WTC11 (cell line): Measurements from ENCODE around the gene PLD5. TPM values are rescaled to one million over a fixed set of nuclear protein-coding genes. Genes with fewer than 3 reads are reported as not detected.

Experiments used
- ATF1 ChIP-seq: sonication (generic); formaldehyde crosslinking; IDR thresholded peaks from 2 replicates; pipeline ENCODE4 v1.8.1; 2023; ENCODE audit warnings: mild to moderate bottlenecking, moderate library complexity, missing genetic modification reagents
- NFYB ChIP-seq: sonication (generic); formaldehyde crosslinking; conservative IDR thresholded peaks from 2 replicates; pipeline ENCODE4 v1.8.0; 2022; ENCODE audit warnings: low read depth, missing genetic modification reagents
- NR1H2 ChIP-seq: sonication (generic); formaldehyde crosslinking; IDR thresholded peaks from 2 replicates; pipeline ENCODE4 v1.9.0; 2021; ENCODE audit warnings: mild to moderate bottlenecking, moderate library complexity, missing genetic modification reagents
- NR3C1 ChIP-seq: sonication (generic); formaldehyde crosslinking; conservative IDR thresholded peaks from 2 replicates; pipeline ENCODE4 v1.8.1; 2023; ENCODE audit warnings: low read depth, mild to moderate bottlenecking, missing genetic modification reagents
- RELA ChIP-seq: sonication (generic); formaldehyde crosslinking; IDR thresholded peaks from 2 replicates; pipeline ENCODE4 v1.8.1; 2022; ENCODE audit warnings: missing genetic modification reagents, mild to moderate bottlenecking, borderline replicate concordance
- ZNF423 ChIP-seq: fragments of 250-450 bp; sonication (Bioruptor Pico); IDR thresholded peaks from 2 replicates; pipeline ENCODE4 v2.1.2; 2022; ENCODE audit warnings: mild to moderate bottlenecking, moderate library complexity
- total RNA-seq: library from RNA; stranded (reverse); gene quantifications from 3 replicates; pipeline ENCODE4 v1.2.3, GENCODE V29; 2021
- TF ChIP-seq, protein P1 (sequence below): fragments of 250-450 bp; sonication (Bioruptor Pico); IDR thresholded peaks from 2 replicates; pipeline ENCODE4 v1.9.0; 2021; ENCODE audit warnings: mild to moderate bottlenecking
- TF ChIP-seq, protein P2 (sequence below): sonication (generic); formaldehyde crosslinking; IDR thresholded peaks from 2 replicates; pipeline ENCODE4 v1.8.1; 2022; ENCODE audit warnings: mild to moderate bottlenecking, moderate library complexity, missing genetic modification reagents
- TF ChIP-seq, protein P3 (sequence below): fragments of 250-450 bp; sonication (Bioruptor Pico); IDR thresholded peaks from 2 replicates; pipeline ENCODE4 v1.9.0; 2021; ENCODE audit warnings: mild to moderate bottlenecking, borderline replicate concordance
- TF ChIP-seq, protein P4 (sequence below): sonication (generic); formaldehyde crosslinking; IDR thresholded peaks from 2 replicates; pipeline ENCODE4 v1.8.0; 2022; ENCODE audit warnings: mild to moderate bottlenecking, missing genetic modification reagents
- TF ChIP-seq, protein P5 (sequence below): sonication (generic); formaldehyde crosslinking; IDR thresholded peaks from 2 replicates; pipeline ENCODE4 v1.8.1; 2023; ENCODE audit warnings: mild to moderate bottlenecking, missing genetic modification reagents
- TF ChIP-seq, protein P6 (sequence below): sonication (generic); formaldehyde crosslinking; IDR thresholded peaks from 2 replicates; pipeline ENCODE4 v1.8.1; 2023; ENCODE audit warnings: mild to moderate bottlenecking, missing genetic modification reagents, borderline replicate concordance

Gene PLD5
- total RNA-seq, 1 experiment from 2014 or later, result 6.4 TPM

DNA sequence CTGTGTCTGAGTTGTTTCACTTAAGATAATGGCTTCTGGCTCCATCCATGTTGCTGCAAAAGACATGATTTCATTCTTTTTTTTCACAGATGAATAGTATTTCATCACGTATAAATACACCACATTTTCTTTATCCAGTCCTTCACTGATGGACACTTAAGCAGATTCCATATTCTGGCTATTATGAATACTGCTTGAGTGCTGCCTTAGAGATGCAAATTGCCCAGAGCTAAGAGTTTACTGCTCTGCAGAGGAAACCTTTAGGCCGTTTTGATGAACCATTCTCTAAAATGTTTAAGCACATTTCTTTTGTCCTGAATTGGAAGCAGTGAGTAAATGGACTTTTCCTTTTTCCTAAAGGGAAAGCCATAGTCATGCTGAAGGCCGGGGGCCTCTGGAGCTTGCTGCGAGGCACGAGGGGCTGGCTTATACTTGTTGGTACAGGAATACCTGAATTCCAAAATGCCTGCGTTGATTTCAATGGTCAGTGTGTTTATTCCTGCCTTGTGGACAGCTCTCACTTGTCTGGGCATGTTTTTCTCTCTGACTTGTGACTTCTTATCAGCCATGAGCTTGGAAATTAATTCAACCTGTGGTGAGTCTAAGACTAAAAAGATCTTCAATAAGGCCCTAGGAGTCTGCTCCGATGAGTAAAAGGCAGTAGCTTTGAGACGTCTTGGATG lies 324.6 kb downstream of the PLD5 start (continued):
- TF ChIP-seq, protein P1, sequence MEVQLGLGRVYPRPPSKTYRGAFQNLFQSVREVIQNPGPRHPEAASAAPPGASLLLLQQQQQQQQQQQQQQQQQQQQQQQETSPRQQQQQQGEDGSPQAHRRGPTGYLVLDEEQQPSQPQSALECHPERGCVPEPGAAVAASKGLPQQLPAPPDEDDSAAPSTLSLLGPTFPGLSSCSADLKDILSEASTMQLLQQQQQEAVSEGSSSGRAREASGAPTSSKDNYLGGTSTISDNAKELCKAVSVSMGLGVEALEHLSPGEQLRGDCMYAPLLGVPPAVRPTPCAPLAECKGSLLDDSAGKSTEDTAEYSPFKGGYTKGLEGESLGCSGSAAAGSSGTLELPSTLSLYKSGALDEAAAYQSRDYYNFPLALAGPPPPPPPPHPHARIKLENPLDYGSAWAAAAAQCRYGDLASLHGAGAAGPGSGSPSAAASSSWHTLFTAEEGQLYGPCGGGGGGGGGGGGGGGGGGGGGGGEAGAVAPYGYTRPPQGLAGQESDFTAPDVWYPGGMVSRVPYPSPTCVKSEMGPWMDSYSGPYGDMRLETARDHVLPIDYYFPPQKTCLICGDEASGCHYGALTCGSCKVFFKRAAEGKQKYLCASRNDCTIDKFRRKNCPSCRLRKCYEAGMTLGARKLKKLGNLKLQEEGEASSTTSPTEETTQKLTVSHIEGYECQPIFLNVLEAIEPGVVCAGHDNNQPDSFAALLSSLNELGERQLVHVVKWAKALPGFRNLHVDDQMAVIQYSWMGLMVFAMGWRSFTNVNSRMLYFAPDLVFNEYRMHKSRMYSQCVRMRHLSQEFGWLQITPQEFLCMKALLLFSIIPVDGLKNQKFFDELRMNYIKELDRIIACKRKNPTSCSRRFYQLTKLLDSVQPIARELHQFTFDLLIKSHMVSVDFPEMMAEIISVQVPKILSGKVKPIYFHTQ, result no peak
- TF ChIP-seq, protein P2, sequence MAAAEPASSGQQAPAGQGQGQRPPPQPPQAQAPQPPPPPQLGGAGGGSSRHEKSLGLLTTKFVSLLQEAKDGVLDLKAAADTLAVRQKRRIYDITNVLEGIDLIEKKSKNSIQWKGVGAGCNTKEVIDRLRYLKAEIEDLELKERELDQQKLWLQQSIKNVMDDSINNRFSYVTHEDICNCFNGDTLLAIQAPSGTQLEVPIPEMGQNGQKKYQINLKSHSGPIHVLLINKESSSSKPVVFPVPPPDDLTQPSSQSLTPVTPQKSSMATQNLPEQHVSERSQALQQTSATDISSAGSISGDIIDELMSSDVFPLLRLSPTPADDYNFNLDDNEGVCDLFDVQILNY (CRISPR knock-in tag), result no peak
- TF ChIP-seq, protein P3, sequence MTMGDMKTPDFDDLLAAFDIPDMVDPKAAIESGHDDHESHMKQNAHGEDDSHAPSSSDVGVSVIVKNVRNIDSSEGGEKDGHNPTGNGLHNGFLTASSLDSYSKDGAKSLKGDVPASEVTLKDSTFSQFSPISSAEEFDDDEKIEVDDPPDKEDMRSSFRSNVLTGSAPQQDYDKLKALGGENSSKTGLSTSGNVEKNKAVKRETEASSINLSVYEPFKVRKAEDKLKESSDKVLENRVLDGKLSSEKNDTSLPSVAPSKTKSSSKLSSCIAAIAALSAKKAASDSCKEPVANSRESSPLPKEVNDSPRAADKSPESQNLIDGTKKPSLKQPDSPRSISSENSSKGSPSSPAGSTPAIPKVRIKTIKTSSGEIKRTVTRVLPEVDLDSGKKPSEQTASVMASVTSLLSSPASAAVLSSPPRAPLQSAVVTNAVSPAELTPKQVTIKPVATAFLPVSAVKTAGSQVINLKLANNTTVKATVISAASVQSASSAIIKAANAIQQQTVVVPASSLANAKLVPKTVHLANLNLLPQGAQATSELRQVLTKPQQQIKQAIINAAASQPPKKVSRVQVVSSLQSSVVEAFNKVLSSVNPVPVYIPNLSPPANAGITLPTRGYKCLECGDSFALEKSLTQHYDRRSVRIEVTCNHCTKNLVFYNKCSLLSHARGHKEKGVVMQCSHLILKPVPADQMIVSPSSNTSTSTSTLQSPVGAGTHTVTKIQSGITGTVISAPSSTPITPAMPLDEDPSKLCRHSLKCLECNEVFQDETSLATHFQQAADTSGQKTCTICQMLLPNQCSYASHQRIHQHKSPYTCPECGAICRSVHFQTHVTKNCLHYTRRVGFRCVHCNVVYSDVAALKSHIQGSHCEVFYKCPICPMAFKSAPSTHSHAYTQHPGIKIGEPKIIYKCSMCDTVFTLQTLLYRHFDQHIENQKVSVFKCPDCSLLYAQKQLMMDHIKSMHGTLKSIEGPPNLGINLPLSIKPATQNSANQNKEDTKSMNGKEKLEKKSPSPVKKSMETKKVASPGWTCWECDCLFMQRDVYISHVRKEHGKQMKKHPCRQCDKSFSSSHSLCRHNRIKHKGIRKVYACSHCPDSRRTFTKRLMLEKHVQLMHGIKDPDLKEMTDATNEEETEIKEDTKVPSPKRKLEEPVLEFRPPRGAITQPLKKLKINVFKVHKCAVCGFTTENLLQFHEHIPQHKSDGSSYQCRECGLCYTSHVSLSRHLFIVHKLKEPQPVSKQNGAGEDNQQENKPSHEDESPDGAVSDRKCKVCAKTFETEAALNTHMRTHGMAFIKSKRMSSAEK (CRISPR knock-in tag), result no peak
- TF ChIP-seq NR1H2 (CRISPR knock-in tag) (no peak), NR3C1 (no peak), ATF1 (no peak), NFYB (CRISPR knock-in tag) (no peak), RELA (CRISPR knock-in tag) (no peak), ZNF423 (CRISPR knock-in tag) (no peak)
- TF ChIP-seq, protein P4, sequence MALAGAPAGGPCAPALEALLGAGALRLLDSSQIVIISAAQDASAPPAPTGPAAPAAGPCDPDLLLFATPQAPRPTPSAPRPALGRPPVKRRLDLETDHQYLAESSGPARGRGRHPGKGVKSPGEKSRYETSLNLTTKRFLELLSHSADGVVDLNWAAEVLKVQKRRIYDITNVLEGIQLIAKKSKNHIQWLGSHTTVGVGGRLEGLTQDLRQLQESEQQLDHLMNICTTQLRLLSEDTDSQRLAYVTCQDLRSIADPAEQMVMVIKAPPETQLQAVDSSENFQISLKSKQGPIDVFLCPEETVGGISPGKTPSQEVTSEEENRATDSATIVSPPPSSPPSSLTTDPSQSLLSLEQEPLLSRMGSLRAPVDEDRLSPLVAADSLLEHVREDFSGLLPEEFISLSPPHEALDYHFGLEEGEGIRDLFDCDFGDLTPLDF (CRISPR knock-in tag), result no peak
- TF ChIP-seq, protein P5, sequence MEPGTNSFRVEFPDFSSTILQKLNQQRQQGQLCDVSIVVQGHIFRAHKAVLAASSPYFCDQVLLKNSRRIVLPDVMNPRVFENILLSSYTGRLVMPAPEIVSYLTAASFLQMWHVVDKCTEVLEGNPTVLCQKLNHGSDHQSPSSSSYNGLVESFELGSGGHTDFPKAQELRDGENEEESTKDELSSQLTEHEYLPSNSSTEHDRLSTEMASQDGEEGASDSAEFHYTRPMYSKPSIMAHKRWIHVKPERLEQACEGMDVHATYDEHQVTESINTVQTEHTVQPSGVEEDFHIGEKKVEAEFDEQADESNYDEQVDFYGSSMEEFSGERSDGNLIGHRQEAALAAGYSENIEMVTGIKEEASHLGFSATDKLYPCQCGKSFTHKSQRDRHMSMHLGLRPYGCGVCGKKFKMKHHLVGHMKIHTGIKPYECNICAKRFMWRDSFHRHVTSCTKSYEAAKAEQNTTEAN (CRISPR knock-in tag), result no peak
- TF ChIP-seq, protein P6, sequence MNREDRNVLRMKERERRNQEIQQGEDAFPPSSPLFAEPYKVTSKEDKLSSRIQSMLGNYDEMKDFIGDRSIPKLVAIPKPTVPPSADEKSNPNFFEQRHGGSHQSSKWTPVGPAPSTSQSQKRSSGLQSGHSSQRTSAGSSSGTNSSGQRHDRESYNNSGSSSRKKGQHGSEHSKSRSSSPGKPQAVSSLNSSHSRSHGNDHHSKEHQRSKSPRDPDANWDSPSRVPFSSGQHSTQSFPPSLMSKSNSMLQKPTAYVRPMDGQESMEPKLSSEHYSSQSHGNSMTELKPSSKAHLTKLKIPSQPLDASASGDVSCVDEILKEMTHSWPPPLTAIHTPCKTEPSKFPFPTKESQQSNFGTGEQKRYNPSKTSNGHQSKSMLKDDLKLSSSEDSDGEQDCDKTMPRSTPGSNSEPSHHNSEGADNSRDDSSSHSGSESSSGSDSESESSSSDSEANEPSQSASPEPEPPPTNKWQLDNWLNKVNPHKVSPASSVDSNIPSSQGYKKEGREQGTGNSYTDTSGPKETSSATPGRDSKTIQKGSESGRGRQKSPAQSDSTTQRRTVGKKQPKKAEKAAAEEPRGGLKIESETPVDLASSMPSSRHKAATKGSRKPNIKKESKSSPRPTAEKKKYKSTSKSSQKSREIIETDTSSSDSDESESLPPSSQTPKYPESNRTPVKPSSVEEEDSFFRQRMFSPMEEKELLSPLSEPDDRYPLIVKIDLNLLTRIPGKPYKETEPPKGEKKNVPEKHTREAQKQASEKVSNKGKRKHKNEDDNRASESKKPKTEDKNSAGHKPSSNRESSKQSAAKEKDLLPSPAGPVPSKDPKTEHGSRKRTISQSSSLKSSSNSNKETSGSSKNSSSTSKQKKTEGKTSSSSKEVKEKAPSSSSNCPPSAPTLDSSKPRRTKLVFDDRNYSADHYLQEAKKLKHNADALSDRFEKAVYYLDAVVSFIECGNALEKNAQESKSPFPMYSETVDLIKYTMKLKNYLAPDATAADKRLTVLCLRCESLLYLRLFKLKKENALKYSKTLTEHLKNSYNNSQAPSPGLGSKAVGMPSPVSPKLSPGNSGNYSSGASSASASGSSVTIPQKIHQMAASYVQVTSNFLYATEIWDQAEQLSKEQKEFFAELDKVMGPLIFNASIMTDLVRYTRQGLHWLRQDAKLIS, result no peak
